Keratinocyte (primary cell): ENCODE data around the gene SIMC1.
"Not testable (repeated sequence)": the region's sequence is repeated elsewhere in the genome, so short reads cannot be mapped to it uniquely, and the experiment has no call there.

Experiments used
- EZH2 ChIP-seq: IDR thresholded peaks from one replicate; pipeline ENCODE4 v1.6.1; 2012; ENCODE audit warnings: inconsistent platforms, mild to moderate bottlenecking, low read length, moderate library complexity
- TF ChIP-seq, protein P1 (sequence below), 3 experiments: IDR thresholded peaks in 1 of 3; conservative IDR thresholded peaks in 1 of 3; optimal IDR thresholded peaks in 1 of 3; 2 replicates in 2 of 3; 3 replicates in 1 of 3; pipeline versions ENCODE3 to v1.5.1; 2011; ENCODE audit warnings: low read length in 3 of 3, mild to moderate bottlenecking in 3 of 3, moderate library complexity in 2 of 3, control low read depth in 1 of 3, inconsistent platforms in 1 of 3; ENCODE audit not compliant: insufficient read depth in 2 of 3; ENCODE audit errors: extremely low read depth in 1 of 3

DNA sequence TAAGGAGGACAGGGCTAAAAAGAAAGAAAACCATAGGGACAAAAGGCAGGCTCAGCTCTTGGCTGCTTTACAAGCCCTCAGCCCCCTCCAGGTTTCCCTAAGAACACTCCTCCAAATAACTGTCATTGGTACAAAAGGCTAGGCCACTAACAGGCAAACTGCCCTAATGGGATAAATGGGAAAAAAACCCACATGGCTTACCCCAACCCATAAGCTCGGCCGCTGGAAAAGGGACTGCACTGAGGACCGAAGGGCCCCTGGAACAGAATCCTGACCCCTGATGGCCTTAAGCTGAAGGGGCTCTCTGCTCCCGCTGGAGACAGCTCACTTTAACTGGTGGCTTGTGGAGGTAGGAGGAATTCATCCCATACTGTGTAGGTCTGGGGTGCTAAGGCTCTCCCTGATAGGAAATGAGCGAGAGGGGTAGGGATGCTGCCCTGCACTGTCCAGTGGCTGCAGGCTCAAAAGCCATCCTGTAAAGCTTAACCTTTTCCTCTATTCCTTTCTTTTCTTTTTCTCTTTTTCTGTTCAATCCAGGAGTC lies 21.0 kb upstream of the SIMC1 start:
- TF ChIP-seq, protein P1, sequence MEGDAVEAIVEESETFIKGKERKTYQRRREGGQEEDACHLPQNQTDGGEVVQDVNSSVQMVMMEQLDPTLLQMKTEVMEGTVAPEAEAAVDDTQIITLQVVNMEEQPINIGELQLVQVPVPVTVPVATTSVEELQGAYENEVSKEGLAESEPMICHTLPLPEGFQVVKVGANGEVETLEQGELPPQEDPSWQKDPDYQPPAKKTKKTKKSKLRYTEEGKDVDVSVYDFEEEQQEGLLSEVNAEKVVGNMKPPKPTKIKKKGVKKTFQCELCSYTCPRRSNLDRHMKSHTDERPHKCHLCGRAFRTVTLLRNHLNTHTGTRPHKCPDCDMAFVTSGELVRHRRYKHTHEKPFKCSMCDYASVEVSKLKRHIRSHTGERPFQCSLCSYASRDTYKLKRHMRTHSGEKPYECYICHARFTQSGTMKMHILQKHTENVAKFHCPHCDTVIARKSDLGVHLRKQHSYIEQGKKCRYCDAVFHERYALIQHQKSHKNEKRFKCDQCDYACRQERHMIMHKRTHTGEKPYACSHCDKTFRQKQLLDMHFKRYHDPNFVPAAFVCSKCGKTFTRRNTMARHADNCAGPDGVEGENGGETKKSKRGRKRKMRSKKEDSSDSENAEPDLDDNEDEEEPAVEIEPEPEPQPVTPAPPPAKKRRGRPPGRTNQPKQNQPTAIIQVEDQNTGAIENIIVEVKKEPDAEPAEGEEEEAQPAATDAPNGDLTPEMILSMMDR (optimal IDR thresholded peaks at IDR 0.05 in 1 of 3, IDR thresholded peaks at IDR 0.05 in 1 of 3, conservative IDR thresholded peaks at IDR 0.05 in 1 of 3; ENCODE audit: extremely low read depth in 1 of 3, insufficient read depth in 2 of 3, low read length in 3 of 3), result not testable (repeated sequence)
- not testable (repeated sequence) for TF ChIP-seq EZH2
